PC-3 (cell line): ENCODE measurements around the gene FBXO44.

Experiments used
- CTCF ChIP-seq: fragments of 300-600 bp; sonication (generic); conservative IDR thresholded peaks from 2 replicates; pipeline ENCODE4 v1.5.1; 2017; ENCODE audit warnings: antibody characterized with exemption, low read depth, mild to moderate bottlenecking, low read length
- EZH2 ChIP-seq: fragments of 300-600 bp; sonication (generic); IDR thresholded peaks from one replicate; pipeline ENCODE4 v1.6.1; 2017; ENCODE audit warnings: antibody characterized with exemption, mild to moderate bottlenecking, low read length; ENCODE audit not compliant: unreplicated experiment

DNA sequence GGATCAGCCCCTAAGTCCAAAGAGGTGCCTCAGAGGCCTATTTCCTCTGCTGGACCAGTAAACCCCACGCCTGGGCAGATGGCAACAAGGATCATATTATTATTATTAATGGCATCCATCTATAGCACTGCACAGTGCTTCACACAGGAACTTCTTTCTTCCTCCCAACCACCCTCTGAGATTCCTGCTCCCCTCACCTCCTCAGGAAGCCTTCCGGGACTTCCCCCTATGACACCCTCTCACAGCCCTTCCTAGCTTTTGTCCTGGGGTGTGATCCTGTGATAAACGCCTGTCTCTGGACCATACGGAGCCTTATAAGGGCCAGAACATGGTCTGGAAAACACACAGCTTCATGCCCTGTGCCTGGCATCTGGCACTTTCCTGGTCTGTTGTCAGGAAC lies 3.7 kb upstream of the FBXO44 start:
- no peak for TF ChIP-seq CTCF
- no peak for TF ChIP-seq EZH2
